Measurements from ENCODE around the gene OR10AD1.
A peak's percentile ranks its signal among the peaks of the same experiment; 100 is the strongest.

OR10AD1 gene

GRCh38 chr12:48189331-48190125 is 13.6 kb downstream of the OR10AD1 start:
- DNase-seq: peak; percentile 33

- DNase-seq: no peak
Observed at GRCh38 chr12:48187916-48188695, 15.0 kb downstream of the OR10AD1 start.

GRCh38 chr12:48185181-48185919 is 17.7 kb downstream of the OR10AD1 start:
- DNase-seq: no peak

- no peak for DNase-seq
Observed at GRCh38 chr12:48184549-48184922, 18.6 kb downstream of the OR10AD1 start.

GRCh38 chr12:48183876-48184548 is 19.1 kb downstream of the OR10AD1 start:
- DNase-seq: no peak

GRCh38 chr12:48183091-48183875 is 19.8 kb downstream of the OR10AD1 start, which contains the start of gene CCDC184:
TSS of gene CCDC184 (plus strand) at chr12:48183644. CDS start at chr12:48184123, 479 bp downstream.
- DNase-seq: peak; percentile 67

GRCh38 chr12:48182631-48183030 is 20.5 kb downstream of the OR10AD1 start:
- no peak for DNase-seq

GRCh38 chr12:48180857-48181495 is 22.1 kb downstream of the OR10AD1 start:
- DNase-seq: no peak

- no peak for DNase-seq
Observed at GRCh38 chr12:48180424-48180823, 22.7 kb downstream of the OR10AD1 start.

- DNase-seq: no peak
Observed at GRCh38 chr12:48179466-48179865, 23.6 kb downstream of the OR10AD1 start.

GRCh38 chr12:48177982-48178381 is 25.1 kb downstream of the OR10AD1 start:
- no peak for DNase-seq

GRCh38 chr12:48176417-48176751 is 26.7 kb downstream of the OR10AD1 start:
- no peak for DNase-seq

GRCh38 chr12:48175613-48176416 is 27.3 kb downstream of the OR10AD1 start:
- no peak for DNase-seq

GRCh38 chr12:48169011-48169410 is 34.1 kb downstream of the OR10AD1 start:
- no peak for DNase-seq

- DNase-seq: peak; percentile 19
Observed at GRCh38 chr12:48165089-48165981, 37.8 kb downstream of the OR10AD1 start.

- no peak for DNase-seq
Observed at GRCh38 chr12:48164451-48164850, 38.6 kb downstream of the OR10AD1 start.

GRCh38 chr12:48163150-48163747 is 39.8 kb downstream of the OR10AD1 start:
- DNase-seq: no peak

- no peak for DNase-seq
Observed at GRCh38 chr12:48160807-48161206, 42.3 kb downstream of the OR10AD1 start.

GRCh38 chr12:48160046-48160445 is 43.0 kb downstream of the OR10AD1 start:
- DNase-seq: no peak

Data from NCI-H1417 treated with DMSO at 0.1 percent for 48 hours (cell line).